ENCODE data around the gene EIF4G3.

- TF ChIP-seq CTCF (conservative IDR thresholded peaks at IDR 0.05) (no peak), ZFX (IDR thresholded peaks at IDR 0.05) (no peak)
Measured at GRCh38 chr1:20932437-20932977, 244.2 kb downstream of the EIF4G3 start.

All from C4-2B (cell line).